GM21423 (cell line): ENCODE data around the gene C19orf25.
A peak's percentile ranks its signal among the peaks of the same experiment; 100 is the strongest.
"Not testable (repeated sequence)": the region's sequence is repeated elsewhere in the genome, so short reads cannot be mapped to it uniquely, and the experiment has no call there.

Experiments used
- ATAC-seq: cut with Tn5 transposase; IDR thresholded peaks from one replicate; pipeline ENCODE4 v1.9.1; 2021; ENCODE audit warnings: mild to moderate bottlenecking, moderate library complexity; ENCODE audit not compliant: unreplicated experiment

C19orf25 gene

GRCh38 chr19:1449467-1450442, 29.3 kb downstream of the C19orf25 start, which contains the start of gene APC2:
Gene APC2, plus strand, starts transcription at chr19:1450121. Its CDS starts 2,881 bp downstream, at chr19:1453002.
- no peak for ATAC-seq

DNA sequence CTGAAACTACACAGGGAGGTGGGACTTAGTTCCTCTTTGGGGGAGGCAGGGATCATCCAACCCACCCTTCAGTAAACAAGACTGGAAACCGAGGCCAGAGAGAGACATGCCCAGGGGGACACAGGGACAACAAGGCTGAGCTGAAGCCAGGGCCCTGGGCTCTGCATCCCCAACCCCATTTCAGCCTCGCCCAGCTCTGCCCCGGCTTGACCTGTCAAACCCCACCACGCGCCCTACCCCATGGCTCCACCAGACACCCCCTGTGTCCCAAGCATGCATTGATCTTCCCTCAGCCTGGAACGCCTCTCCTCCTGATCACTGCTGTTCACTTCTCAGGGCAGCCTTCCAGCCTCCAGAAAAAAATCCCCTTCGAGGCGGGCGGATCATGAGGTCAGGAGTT, 31.1 kb downstream of the C19orf25 start:
- no peak for ATAC-seq

DNA sequence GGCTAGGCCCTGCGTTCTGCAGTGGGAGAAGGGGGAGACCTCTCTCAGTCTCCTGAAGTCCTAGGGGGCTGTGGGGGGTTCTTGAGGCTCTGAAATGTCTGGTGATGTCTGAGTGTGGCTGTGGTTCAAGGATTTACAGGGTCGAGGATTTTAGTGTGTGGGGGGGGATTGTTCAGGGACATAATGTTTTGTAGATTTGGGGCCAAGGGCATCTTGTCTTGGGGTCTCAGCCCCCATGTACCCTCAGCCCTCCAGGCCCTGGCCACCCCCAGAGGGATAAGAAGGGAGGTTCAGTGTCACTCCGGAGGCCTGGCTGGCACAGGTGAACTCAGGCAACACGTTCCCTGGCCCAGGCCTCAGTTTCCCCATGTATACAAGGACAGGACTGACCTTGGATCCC, 31.5 kb downstream of the C19orf25 start:
- no peak for ATAC-seq

GRCh38 chr19:1446713-1447481, 32.1 kb downstream of the C19orf25 start:
- ATAC-seq: no peak

- no peak for ATAC-seq
Observed at GRCh38 chr19:1445932-1446712, 32.9 kb downstream of the C19orf25 start.

DNA sequence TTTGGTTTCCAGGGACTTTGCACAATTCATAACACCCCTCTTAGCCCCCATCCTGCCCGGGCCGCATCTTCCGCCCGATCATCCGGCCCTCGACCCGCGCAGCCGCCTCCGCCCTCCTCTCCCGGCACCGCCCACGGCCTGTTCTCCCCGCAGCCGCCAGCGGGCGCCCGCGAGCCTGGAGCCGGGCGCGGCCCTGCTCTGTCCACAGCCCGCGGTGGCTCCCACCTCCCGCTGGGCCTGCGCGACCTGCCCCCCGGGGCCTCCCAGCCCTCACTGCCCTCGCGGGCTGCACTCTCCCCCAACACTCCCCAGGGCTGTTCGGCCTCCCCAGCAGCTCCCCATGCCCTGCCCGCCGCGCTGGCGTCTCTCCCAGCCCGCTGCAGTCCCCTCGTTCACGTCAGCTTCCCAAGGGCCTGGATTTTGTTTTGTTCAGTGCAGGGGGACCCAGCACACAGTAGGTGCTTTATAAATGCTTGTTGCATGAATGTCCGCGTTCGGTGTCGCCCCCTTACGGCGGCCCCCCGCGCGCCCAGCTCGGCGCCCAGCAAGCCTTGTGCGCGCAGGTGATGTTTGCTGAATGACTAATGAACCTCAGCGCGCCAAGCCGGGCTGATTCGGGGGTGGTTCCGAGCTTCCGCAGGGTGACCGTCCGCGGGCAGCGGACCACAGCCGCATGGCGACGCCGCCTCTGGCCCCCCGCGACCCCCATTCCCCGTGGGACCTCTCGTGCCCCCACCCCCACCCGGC, 33.7 kb downstream of the C19orf25 start:
- peak; percentile 74 for ATAC-seq

DNA sequence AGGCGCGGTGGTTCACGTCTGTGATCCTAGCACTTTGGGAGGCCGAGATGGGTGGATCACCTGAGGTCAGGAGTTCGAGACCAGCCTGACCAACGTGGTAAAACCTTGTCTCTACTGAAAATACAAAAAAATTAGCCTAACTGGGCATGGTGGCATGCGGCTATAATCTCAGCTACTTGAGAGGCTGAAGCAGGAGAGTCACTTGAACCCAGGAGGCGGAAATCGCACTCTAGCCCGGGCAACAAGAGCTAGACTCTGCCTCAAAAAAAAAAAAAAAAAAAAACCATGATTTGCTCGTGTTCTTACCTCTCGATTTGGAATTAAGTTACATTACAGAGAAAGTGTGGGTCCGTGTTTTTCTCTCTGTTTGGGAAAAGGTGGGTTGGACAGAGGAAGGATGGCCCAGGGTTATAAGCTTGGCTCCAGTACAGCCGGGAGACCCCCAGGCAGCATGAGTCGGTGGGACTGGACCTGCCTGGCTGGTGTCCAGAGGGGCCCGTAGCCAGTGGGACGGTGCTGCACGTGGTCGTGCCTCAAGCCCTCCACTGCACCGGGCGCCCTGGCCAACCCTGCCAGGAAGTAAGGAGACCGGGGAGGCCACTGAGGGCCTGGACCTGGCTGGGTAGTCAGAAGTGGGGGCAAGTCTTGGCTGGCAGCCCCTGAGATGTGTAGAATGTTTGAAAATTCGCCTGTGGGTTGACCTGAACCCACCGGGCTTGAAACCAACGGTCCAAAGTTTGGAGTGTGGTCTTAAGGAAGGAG, 37.2 kb downstream of the C19orf25 start:
- no peak for ATAC-seq

GRCh38 chr19:1441022-1441426, 38.0 kb downstream of the C19orf25 start:
- ATAC-seq: no peak

- no peak for ATAC-seq
Observed at GRCh38 chr19:1440418-1440801, 38.6 kb downstream of the C19orf25 start.

DNA sequence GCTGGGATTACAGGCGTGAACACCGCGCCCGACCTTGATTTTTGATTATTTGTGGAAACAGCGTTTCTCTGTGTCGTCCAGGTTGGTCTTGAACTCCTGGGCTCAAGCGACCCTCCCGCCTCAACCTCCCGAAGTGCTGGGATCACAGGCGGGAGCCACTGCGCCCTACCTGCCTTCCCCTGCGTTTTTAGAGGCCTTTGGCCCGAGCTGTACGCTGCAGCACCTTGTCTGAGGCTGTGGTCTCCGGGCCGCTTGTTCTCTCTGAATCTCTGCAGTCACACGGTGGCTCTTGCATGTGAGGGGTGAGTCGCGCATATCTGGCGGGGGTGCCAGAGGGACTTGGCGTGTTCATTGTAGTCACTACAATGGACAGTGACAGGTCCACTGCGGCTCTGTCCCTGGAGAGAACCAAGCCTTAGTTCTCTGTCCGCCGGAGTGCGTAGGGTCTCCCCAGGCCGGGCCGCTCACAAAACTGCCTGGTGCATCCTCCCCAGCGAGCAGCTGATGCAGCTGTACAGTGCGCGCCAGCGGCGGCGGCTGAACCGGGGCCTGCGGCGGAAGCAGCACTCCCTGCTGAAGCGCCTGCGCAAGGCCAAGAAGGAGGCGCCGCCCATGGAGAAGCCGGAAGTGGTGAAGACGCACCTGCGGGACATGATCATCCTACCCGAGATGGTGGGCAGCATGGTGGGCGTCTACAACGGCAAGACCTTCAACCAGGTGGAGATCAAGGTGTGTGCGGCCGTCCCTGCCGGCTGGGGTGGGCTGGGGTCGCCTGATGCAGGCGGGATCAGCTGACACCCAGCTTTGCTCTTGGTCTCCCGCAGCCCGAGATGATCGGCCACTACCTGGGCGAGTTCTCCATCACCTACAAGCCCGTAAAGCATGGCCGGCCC, 39.2 kb downstream of the C19orf25 start:
- ATAC-seq: not testable (repeated sequence)

DNA sequence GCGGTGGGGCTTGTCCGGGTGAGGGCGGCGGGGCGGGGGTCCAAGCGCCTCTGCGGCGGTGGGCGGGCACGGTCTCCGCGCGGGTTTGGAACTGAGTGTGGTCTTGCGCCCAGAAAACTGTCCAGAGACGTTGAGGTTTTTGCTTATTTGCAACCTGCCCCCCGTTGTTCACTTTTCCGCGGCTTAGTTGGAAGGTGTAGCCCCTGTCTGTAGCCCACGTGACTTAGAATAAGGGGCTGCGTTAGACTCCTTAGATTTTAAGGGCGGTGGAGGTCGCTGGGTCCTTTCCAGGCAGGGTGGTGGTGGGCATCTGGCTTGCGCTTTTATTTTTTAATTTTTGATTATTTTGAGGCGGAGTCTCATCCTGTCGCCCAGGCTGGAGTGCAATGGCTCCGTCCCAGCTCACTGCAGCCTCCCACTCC, 40.1 kb downstream of the C19orf25 start:
- ATAC-seq: no peak

- peak; percentile 86 for ATAC-seq
Observed at GRCh38 chr19:1438035-1438932, 40.7 kb downstream of the C19orf25 start, which contains the start of gene RPS15. Gene RPS15, plus strand, starts transcription at chr19:1438396. Its CDS starts 30 bp downstream, at chr19:1438426.

DNA sequence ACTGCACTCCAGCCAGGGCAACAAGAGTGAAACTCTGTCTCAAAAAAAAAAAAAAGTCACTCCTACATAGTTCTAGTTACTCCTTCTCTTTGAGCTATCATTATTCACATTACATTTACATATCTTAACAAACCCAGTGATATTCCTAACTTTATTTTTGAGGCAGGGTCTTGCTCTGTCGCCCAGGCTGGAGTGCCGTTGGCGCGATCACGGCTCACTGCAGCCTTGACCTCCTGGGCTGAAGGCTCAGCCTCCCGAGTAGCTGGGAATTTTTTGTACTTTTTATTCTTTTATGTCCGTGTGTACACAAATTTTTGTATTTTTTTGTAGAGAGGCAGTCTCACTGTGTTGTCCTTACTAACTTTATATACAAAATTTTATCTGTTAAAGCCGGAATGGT, 41.4 kb downstream of the C19orf25 start:
- ATAC-seq: no peak

- ATAC-seq: no peak
Observed at GRCh38 chr19:1435378-1435989, 43.5 kb downstream of the C19orf25 start.

DNA sequence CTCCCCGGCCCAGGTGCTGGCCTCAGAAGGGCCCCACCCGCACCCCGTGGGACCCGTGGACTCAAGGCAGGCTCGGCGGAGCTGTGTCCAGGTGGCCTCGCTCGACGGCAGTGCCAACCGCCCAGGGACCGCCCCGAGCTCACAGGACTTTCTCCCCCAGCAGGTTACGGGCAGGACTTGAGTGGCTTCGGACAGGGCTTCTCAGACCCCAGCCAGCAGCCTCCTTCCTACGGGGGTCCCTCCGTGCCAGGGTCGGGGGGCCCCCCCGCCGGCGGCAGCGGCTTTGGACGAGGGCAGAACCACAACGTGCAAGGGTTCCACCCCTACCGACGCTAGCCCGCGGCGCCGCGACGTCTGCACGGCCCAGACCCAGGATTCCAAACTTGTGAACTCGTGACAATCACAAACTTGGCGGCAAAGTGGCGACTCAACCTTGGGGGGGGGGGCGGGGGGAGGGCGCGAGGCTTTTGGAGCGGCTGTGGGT, 44.4 kb downstream of the C19orf25 start:
- no peak for ATAC-seq

DNA sequence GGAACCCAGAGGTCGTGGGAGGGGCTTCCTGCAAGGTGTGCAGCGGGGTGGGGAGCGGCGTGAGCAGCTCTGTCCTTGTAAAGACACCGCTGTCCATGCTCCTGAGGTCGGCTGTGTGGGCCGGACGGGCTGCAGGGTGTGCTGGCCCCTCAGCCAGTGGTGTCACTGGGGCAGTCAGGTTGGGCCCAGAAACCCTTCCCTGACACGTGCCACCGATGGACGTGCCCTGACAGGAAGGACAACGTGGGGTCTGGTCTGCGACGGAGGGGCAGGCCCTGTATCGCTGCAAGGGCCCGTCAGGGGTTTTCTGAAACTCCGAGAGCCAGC, 45.0 kb downstream of the C19orf25 start:
- ATAC-seq: no peak
